DMS53 treated with DMSO at 0.1 percent for 48 hours (cell line): ENCODE data around the gene RBM3.
A peak's percentile ranks its signal among the peaks of the same experiment; 100 is the strongest.

Experiments
- DNase-seq: peaks from one replicate; lab custom pipeline; 2025; ENCODE audit not compliant: unreplicated experiment; lab: John Stamatoyannopoulos, UW

RBM3 gene

DNA sequence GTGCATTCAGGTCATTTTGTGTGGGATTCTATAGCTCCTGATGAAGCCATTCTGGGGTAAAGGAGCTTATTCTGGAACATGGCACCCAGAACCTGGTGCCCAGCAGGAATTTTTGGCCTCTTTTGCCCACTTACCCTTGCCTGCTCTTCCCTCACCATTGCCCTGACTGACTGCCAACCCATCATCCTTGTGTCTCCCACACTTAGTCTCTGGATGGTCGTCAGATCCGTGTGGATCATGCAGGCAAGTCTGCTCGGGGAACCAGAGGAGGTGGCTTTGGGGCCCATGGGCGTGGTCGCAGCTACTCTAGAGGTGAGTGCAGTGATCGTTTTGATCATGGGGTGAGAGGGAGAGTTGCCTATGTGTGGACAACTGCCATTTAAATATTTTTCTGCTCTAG lies 1.8 kb downstream of the RBM3 start:
- no peak for DNase-seq

DNA sequence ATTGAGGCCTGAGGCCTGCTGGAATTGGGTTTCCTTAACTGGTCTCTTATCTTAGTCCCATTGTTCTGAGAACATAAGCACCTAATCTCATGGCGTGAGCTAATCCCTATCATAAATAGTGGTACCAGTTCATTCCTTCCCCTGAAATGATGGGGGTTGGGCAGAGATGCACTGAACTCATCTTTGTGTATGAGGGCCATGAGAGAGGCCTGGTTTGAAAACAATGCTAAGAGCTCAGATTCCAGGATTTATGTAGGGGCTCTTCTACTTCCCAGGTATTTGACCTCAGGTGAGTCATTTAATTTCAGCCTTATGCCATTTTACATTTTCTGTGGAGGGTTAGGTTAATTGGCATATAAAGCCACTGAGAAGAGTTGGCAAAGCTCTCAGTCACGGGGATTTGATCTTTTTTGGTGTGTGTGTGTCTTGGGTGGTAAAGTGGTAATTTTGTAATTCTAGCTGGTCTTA lies 4.4 kb downstream of the RBM3 start:
- DNase-seq, result no peak

GRCh38 chrX:48579259-48579658 lies 5.0 kb downstream of the RBM3 start:
- no peak for DNase-seq

GRCh38 chrX:48580662-48581061 lies 6.4 kb downstream of the RBM3 start:
- DNase-seq, result no peak

- DNase-seq, result no peak
Observed at GRCh38 chrX:48584698-48585097, 10.4 kb downstream of the RBM3 start.

DNA sequence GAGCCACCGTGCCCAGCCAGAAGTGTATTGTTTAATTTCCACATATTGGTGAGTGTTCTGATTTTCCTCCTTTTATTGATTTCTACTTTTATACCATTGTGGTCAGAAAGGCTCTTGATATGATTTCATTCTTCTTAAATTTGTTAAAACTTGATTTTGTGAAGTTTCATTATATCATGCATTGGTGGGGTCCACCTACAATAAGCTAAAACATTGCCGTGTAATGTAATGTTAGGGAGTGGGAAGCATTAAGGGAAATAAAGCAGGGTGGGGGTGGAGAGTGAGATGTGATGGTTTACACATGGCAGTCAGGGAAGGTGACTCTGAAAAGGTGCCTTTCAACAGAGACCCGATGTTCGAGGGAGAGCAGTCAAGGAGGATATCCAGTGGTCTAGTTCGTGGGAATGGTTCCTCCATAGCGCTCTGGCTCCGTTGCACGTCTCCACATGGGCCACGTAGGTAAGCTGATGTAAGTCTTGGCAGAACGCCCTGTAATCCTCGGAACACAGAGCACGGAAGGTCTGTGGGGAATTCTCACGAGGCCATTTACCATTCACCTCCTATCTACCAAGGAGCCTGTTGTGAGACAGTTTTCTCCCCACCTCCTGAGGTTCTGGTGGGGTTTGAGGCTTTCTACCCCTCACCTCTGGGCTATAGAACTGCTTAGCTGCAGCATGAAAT lies 15.3 kb downstream of the RBM3 start:
- no peak for DNase-seq

DNA sequence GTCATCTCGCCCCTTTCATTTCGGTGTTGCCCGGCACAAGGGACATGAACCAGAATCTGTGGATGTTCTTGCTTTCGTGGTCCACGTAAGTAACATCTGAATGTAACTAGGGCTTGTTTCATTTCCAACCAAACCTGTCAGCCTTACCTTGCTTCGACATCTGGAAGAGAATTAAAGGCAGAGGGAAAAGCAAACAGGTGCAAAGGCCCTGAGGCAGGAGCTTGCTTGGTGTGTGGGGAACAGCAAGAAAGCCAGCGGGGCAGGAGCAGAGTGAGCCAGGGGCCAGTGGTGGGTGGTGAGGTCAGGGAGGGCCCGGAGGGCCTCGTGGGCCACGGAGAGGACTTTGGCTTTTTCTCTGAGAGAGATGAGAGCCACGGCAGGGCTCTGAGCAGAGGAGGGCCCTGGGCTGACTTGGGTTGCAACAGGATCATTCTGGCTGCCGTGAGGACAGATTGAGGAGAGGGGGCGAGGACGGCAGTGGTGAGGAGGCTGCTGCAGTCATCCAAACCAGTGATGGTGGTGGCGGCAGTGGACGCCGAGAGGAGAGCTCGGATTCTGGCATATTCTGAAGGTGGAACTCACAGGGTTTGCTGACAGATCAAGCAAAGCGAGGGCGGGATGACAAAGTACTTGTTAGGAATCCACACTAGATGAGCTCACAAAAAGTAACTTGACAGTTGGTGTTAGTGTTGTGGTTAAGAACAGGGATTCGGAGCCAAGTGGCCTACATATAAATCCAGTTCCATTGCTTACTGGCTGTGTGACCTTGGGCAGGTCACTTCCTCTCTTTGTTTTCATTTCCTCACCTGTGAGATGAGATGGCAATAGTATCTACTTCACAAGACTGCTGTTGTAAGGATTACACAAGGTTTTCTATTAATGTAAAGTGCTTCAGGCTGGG lies 16.2 kb downstream of the RBM3 start:
- no peak for DNase-seq

- peak; percentile 10 for DNase-seq
Observed at GRCh38 chrX:48591255-48591791, 17.0 kb downstream of the RBM3 start.

DNA sequence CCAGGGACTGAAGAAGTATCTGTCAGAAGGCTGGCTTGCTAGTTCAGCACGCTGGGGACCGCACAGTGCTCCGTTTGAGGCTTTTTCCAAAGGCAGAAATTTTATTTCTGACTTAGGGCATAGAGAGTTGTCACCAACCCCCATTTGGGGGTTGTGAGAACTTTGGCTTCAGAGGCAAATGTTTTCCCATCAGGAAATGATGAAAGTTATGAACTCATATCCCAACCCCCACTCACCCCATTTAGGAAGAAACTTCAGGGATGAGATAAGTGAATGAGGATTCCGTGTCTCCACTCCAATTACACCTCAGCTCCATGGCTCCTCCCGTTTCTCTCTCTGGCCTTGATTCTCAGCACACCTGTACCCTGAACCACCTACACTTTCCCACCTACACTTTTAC lies 18.7 kb downstream of the RBM3 start:
- DNase-seq, result no peak

DNA sequence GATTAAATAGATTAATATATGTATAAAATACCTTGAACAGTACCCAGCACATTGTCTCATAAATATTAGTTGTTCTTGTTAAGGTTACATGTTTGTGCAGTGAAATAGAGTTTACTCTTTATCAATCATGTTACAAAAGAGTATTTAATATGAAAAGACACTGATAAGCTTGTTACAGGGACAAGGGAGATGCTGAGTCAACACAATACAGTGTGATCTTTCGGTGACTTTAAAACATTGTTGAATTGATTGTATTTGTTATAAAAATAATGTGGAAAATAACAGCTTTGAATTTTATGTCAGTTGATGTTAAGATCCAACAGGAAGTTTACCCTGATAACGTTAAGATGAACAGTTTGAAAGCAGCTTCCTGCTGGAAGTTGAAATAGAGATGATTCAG lies 21.6 kb downstream of the RBM3 start:
- DNase-seq, result no peak

GRCh38 chrX:48597353-48598264 lies 23.3 kb downstream of the RBM3 start, which contains the start of gene WDR13:
TSS of gene WDR13 (plus strand) at chrX:48597492. CDS start at chrX:48597997, 505 bp downstream.
- DNase-seq, result peak; percentile 91

DNA sequence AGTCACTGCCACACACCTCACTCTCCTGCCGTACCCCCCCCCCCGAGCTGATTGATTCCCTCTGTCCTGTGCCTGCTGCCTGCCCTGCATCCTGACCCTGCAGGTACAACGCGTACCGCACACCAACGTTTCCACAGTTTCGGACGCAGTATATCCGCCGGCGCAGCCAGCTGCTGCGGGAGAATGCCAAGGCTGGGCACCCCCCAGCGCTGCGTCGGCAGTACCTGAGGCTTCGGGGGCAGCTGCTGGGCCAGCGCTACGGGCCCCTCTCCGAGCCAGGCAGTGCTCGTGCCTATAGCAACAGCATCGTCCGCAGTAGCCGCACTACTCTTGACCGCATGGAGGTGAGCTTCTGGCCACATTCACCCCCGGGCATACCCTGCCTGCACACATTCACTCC lies 24.3 kb downstream of the RBM3 start:
- DNase-seq, result no peak

GRCh38 chrX:48599341-48599740 lies 25.1 kb downstream of the RBM3 start:
- DNase-seq, result no peak

DNA sequence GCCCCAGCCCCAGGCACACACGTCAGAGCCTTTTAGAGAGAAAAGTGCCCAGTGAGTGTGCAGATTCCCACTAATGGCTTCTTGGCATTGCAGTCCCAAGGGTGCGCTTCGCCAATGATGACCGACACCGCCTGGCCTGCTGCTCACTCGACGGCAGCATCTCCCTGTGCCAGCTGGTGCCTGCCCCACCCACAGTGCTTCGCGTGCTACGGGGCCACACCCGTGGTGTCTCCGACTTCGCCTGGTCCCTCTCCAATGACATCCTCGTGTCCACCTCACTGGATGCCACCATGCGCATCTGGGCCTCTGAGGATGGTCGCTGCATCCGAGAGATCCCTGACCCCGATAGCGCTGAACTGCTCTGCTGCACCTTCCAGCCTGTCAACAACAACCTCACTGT lies 25.9 kb downstream of the RBM3 start:
- DNase-seq, result no peak

DNA sequence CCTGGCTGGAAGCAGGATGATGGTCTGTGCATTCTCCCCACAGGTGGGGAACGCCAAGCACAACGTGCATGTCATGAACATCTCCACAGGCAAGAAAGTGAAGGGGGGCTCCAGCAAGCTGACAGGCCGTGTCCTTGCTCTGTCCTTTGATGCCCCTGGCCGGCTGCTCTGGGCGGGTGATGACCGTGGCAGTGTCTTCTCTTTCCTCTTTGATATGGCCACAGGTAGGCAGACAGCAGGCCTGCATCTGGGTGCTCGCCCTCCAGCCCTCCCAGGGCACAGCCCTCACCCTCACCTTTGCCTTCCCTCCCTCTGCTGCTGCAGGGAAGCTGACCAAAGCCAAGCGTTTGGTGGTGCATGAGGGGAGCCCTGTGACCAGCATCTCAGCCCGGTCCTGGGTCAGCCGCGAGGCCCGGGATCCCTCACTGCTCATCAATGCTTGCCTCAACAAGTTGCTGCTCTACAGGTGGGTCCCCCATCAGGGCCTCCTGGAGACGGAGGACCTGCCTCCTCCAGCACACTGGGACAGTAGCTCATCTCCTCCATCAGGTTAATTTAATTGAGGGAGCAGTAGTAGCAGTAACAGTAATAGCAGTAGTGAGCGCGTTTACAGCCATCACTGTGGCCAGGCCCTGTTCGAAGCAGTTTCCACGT lies 27.6 kb downstream of the RBM3 start:
- DNase-seq, result no peak

- DNase-seq, result no peak
Observed at GRCh38 chrX:48604701-48605100, 30.4 kb downstream of the RBM3 start.

DNA sequence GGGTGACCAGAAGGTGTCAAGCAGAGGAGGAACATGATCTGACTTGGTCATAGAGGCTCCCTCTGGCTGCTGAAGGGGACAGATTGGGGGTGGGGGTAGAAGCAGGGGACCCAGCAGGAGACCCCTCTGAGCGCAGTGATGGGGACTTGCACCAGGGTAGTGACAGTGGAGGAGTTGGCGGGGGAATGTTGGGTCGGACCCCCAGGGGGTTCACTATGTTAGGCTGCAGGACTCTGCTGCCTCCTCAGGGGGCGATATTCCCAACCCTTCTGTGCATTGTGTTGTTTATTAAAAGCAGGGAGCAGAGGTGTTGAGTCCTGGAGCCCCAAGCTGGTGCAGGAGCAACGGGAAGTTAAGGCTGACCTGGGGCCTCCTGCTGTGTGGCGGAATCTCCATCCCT lies 31.8 kb downstream of the RBM3 start:
- no peak for DNase-seq

GRCh38 chrX:48611703-48612102 lies 37.4 kb downstream of the RBM3 start:
- no peak for DNase-seq

- no peak for DNase-seq
Observed at GRCh38 chrX:48613502-48614160, 39.3 kb downstream of the RBM3 start.

DNA sequence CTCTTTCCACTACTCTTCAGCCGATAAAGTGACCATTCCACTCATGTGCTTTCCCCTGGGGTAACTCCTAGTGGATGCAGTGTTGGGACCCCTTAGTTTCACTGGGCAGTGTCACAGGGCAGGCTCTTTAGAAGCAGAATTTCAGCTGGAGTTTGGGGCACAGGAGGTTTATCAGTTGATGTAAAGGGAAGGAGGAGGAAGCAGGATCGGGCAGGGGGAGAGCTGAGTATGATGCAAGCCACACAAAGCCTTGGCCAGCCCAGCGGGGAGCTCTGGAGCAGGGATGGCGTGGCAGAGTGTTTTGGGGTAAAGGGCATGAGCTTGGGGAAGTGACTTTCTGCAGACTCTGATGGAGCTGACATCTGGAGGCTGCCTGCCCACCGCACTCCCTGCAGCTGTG lies 42.3 kb downstream of the RBM3 start:
- no peak for DNase-seq
